ENCODE results near the gene C12orf75. TPM values are rescaled to one million over a fixed set of nuclear protein-coding genes. Genes with fewer than 3 reads are reported as not detected.
"Not testable (repeated sequence)": the region's sequence is repeated elsewhere in the genome, so short reads cannot be mapped to it uniquely, and the experiment has no call there.

C12orf75 gene
- total RNA-seq, 1 donor from 2014 or later, result 254 TPM

DNA sequence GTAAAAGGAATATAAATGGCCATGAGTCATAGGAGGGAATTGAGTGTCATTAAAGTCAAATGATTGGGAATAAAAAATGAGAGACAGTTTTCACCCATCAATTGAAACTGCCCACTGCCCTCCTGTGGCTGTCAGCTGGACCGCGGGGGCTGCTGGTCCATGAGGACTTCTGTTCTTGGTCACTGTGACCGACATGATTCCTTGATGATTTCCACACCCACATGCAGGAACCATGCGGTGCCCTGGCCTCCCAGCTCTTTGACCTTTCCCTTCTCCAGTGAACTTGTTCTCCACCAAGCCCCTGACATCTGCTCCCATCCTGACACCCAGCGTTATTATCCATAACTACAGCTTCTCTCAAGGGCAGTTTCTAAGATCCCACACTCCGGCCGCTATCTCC is 48.4 kb downstream of the C12orf75 start:
- no peak for DNase-seq (ENCODE audit: low spot score)

DNA sequence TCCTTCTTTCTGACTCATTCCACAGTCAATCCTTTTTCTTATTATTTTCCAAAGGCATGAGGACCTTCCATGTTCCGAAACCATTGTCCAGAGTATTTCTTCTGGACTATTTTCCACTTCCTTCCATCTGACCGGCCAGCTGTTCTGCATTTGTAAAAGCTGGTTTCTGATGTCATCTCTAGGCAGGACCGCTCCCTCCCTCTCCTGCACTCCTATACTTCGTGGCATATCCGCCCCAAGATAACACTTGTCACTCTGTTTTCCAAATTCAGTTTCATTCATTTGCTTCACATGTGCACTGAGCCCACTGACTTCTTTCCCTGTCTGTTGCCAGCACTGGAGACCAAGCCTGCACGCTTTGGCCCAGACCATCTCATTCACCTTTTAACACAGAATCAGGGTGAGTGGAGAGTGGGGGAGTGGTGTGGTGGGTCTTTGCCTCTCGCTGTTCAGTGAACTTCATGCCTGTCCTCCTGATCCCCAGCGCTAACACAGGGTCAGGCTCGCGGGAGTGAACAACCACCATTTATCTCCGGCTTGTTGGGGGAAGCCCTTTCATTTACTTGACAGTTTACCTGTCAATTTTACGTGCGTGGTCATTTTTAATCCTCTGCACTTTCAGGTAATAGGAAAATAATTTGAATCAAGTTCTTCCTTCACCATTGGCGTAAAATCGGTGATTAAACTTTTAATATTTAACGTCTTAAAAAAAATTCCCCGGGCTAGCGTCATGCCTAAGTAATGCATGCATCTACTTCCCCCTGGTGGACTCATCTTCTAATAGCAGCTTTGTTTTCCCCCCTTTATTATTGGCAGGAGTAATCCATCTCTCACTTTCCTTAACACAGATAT is 52.5 kb downstream of the C12orf75 start:
- peak; percentile 40 for DNase-seq (ENCODE audit: low spot score)

DNA sequence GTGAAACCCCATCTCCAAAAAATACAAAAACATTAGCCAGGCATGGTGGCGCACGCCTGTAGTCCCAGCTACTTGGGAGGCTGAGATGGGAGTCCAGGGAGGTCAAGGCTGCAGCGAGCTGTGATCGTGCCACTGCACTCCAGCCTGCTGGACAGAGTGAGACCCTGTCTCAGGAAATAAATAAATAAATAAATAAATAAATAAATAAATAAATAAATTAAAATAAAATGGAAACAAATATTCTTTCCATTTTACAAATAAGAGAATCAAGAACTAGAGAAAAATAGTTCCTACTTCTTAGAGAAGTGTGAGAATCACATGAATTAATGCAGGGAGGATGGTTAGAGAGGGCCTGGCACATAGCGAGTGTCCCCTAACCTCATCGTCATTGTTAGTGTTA is 53.7 kb downstream of the C12orf75 start:
- DNase-seq (ENCODE audit: low spot score), result no peak

DNA sequence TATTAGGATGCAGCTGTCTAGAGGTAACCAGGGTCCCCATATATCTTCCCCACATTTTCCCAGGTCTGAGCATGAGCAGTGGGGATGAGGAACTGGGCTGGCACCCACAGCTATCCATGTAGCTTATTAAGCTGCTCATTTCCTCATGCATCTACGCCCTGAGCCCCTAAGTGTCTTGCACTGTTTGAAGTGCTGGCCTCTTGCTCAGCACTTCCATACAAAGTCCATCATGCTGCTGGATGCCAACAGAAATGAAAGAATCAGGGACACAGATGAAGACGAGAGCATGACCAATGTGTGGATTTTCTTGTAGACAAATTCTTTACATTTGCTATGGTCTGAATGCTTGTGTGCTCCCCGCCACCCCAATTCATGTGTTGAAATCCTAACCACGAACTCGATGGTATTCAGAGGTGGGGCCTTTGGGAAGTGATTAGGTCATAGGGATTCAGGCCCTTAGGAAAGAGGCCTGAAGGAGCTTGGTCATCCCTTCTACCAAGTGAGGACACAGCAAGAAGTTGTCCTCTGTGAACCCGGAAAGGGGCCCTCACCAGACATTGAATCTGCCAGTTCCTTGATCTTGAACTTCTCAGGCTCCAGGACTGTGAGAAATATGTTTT is 54.5 kb downstream of the C12orf75 start:
- DNase-seq (ENCODE audit: low spot score), result no peak

DNA sequence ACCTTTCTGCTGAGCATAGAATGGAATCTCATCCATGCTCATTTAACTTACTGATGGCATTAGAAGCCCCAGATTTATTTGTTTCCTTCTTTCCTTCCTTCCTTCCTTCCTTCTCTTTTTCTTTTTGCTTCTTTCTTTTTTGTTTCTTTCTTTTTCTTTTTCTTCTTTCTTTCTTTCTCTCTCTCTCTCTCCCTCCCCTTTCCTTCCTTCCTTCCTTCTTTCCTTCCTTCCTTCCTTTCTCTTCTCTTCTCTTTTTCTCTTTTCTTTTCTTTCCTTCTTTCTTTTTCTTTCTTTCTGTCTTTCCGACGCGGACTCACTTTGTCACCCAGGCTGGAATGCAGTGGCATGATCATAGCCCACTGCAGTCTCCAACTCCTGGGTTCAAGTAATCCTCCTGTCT is 55.9 kb downstream of the C12orf75 start:
- no peak for DNase-seq (ENCODE audit: low spot score)

DNA sequence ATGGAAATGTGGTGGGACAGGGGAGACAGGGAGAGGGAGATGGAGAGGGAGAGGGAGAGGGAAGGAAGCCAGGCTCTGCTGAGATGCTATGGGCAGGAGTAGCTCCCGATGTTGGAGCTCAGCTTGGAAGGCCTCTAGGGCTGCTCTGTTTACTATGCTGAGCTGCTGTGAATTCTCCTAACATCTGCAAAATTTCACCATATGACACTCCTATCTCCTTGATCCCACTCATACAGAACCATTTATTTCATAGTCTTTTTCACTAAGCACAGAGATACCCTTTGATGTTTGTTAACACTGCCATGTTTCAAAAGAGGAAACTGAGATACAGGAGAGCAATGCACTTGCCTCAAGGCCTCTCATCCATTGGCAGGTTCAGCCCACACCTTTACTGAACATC is 60.7 kb downstream of the C12orf75 start:
- no peak for DNase-seq (ENCODE audit: low spot score)

DNA sequence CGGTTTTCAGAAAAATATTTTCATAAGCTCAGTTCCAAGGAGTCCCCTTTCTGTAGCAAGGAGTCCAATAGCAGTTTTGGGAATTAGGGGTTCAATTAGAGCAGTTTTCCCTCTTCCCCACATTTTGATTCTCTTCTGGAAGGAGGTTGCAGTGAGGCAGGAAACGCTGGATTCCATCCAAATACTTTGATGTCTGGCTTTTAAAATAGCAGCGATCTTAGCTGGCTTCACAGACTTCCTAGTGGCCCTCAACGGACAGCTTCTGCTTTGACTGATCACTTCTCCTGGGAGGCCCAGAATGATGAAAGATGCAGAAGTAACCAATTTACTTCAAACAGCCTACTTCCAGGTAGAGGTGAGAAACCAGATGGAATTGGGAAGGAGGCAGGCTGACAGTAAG is 63.1 kb downstream of the C12orf75 start:
- DNase-seq (ENCODE audit: low spot score), result no peak

DNA sequence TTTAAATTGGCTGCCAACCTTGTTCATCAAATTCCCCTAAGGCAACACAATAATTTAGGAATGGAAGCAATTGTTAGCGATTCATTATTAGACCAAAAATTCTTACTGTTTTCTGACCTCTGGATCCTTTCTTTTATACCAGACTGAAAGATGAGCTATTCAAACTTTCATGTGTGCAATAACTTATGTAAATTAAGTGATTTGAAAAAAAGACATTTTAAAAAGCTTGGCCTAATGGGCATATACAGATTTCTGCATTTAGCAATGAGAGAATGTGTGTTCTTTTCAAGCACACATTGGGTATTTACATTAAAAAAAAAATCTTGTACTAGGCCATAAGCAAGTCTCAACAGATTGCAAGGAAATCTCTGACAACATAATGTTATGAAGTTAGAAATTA is 65.5 kb downstream of the C12orf75 start:
- DNase-seq (ENCODE audit: low spot score), result no peak

DNA sequence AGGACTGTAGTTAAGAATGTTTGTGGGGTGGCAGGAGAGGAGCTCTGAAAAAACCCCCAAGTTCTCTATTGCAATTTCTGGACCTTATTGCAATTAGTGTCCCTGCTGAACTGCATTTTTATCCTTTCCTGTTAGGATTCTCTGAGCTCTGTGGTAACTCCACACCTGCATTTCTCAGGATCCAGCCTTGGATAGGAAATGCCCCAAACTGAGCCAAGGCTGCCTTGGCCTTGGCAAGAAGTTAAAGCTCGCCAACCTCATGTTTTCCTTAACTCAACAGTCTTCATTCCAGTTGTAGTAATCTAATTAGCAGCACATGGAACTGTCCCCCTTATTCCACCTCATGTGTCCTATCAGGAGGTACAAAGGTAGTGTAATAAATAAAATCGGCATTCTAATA is 66.5 kb downstream of the C12orf75 start:
- DNase-seq (ENCODE audit: low spot score), result no peak

DNA sequence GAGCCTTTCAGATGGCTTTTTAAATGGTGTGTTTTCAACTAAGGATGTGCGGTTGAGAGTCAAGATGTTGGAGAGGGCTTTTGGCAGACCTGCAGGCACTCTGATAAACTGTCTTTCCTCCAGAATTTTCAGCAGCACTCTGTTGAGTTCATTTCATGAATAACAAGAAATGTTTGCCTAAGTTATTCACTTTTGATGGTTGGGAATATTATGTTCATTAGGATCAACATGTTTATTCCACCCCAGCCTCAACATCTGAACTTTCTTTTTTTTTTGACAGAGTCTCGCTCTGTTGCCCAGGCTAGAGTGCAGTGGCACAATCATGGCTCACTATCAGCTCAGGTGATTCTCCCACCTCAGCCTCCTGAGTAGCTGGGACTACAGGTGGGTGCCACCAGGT is 68.4 kb downstream of the C12orf75 start:
- DNase-seq (ENCODE audit: low spot score), result no peak

DNA sequence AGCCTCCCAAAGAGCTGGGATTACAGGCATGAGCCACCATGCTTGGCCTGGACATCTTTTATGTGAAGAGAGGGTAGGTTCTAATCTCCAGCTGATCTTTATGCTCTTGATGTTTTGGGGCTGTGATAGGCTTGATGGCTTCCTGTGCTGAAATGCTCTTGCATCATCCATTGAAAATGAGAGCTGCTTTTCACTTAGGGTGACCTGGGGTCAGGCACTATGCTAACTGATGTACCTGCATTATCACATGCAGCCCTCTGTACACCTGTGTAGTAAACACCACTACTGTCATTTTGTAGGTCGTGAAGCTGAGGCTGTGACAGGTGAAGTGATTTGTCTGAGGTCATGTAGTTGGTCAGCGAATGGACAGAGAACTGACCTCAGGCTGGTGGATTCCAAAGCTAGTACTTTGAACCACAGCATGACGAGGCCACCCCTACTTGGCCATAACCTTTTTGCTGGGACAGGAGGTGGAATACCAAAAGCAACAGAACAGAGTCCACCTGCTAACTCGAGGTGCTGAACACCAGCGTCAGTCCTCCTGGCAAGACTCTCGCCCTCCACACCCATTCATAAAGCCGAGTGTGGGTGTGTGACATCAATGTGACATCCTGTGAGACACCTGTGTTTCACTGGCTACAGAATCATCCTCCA is 69.1 kb downstream of the C12orf75 start:
- DNase-seq (ENCODE audit: low spot score), result no peak

DNA sequence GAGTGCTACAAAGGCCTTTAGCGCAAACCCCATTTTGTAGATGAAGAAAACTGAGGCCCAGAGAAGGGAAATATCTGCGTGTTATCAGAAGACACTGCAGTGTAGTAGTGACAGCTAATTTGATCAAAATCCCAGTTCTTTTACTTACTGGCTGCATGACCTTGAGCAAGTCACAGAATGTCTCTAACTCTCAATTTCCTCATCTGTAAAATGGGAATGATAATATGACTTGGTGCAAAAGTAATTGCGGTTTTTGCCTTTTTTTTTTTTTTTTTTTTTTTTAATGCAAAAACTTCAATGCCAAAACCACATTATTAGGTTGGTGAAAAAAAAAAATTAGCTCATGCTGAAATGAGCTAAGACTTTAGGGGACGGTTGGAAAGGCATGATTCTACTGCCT is 69.7 kb downstream of the C12orf75 start:
- DNase-seq (ENCODE audit: low spot score), result no peak

DNA sequence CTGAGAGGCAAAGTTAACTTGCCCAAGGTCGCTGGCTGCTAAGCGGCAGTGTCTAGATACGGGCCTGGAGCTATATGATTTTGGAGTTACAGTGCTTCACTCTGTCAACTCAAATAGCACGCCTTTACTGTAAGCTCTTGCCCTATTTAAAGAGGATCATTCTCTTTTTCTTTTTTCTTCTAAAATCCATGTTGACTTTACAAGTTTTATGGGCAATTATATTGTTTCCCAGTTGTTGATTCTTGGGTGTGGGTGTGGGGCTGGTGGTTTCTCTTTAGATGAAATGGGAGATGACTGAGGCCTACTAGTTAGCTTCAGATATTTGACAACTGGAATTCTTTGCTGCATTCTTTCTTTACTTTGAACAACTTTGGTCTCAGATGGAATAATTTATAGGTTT is 70.7 kb downstream of the C12orf75 start:
- no peak for DNase-seq (ENCODE audit: low spot score)

DNA sequence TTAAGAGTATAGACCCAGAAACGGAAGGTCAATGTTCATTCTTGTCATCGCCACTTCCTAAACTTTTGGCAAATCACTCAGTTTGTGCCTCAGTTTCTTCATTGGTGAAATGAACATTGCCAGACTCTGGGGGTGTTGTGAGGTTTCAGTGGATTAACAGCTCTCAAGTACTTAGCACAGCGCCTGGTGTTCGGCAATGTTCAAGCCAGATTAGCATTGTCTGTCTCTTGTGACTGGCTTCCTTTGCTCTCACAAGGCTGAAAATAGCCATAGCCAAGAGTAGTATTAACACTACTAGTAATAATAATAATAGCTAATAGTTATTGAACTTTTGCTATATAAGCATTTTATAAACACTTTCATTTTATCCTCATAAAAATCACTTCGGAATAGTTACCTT is 71.9 kb downstream of the C12orf75 start:
- DNase-seq (ENCODE audit: low spot score), result no peak

DNA sequence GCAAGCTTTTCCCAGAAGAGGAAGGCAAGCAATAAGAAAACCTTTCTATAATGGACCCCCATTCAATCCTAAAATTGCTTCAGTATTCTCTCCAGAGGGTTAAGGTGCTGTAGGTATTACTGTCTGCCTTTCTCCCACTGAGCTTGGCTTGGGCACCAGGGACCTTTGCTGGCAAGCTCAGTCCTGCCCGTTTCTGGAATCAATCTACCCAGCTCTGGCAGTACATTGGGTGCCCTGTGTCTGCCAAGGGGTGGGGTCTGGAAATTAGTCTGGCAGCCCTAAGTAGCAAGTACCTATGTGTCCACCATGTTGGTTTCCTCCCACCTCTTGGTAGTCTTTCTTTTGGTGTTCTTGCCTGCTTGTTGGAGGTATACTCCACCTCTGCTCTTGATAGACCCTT is 72.6 kb downstream of the C12orf75 start:
- DNase-seq (ENCODE audit: low spot score), result no peak

DNA sequence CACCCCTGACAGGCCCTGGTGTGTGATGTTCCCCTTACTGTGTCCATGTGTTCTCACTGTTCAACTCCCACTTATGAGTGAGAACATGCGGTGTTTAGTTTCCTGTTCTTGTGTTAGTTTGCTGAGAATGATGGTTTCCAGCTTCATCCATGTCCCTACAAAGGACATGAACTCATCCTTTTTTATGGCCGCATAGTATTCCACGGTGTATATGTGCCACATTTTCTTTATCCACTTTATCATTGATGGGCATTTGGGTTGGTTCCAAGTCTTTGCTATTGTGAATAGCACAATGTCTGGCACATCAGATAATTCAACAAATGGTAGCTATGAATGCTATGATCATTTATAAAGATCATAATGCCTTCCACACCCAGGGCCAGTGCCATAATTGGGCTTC is 73.6 kb downstream of the C12orf75 start:
- not testable (repeated sequence) for DNase-seq (ENCODE audit: low spot score)

DNA sequence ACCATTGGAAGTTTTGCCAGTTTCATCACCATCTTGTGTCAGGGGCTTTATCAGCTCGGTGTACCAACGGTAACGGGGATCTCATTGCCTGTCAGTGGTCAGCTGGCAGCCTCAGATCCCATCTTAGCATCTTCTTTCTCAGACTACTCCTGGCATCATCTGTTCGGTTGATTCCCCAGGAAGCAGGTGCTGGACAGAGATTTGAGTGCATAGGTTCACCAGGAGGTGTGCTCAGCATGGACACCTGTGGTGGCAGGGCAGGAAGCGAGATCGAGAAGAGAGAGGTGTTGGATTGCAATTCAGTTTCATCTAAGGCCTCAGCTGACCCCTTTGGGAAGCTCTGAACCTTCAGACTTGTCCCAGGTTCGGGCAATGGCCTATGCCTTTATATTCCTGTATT is 76.0 kb downstream of the C12orf75 start:
- DNase-seq (ENCODE audit: low spot score), result no peak

DNA sequence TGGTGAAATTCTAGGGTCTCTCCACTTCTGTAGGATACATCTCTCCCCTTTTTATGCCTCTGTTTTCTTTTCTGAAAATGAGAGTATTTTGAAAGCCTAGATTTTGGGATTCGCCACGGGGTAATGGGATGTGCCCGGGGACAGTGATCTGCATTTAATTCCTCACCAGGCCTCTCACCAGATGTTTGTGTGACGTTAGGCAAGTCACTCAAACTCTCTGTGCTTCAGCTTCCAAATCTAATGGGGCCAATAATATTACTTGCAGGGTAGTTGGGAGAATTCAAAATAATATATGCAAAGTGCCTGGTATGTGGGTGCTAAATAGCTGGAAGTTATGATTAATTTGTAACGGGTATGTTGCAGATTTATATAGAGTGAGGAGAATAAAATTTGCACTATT is 78.8 kb downstream of the C12orf75 start:
- DNase-seq (ENCODE audit: low spot score), result no peak

DNA sequence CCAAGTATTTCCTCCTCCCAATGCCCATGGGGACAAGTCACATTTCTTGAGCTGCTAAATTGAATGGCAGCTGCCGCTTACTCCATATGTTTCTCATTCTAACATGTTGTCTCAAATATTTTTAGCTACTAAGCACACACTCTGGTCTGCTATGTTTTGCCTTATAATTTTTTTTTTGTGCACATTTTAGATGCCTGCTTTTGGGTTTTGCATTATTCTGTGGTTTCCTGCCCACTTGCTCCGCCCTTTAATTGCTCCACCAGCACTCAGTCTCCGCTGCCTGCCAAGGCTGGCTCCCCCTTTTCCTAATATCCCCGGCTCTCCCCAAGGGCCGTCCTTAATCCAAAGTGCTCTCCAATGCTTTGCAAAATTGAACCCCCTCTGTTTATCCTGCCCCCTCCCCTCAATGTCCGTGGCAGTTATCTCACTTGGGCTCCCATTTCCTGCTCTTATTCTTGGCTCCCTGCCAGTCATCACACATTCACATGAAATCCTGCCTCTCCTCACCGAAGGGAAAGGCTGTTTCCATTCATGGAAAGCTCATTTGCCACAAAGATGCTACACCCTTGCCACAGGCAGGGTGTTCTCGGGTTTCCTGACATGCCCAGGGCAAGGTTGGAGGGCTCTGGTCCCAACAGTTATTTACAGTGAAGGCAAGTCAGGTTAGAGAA is 79.4 kb downstream of the C12orf75 start:
- peak; percentile 19 for DNase-seq (ENCODE audit: low spot score)

DNA sequence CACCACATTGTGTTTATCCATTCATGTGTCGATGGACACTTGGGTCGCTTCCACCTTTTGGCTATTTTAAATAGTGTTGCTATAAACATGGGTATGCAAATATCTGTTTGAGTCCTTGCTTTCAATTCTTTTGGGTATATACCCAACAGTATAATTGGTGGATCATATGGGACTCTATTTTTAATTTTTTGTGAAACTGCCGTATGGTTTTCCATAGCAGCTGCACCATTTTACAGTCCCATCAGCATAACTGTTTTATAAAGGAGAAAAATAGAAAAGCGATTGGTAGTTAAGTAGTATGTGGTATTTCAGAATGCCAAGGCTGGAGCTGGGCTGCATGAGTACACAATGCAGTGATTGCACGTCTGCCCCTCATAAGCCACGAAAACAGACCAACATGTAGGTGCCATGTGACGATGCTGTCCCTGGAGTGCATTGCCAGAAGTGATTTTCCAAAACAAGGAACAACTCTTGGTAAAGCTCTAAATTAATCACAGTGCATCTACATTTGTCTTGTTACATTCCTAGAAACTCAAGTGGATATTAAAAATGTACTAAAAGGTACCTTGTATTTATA is 83.5 kb downstream of the C12orf75 start:
- DNase-seq (ENCODE audit: low spot score), result no peak

DNA sequence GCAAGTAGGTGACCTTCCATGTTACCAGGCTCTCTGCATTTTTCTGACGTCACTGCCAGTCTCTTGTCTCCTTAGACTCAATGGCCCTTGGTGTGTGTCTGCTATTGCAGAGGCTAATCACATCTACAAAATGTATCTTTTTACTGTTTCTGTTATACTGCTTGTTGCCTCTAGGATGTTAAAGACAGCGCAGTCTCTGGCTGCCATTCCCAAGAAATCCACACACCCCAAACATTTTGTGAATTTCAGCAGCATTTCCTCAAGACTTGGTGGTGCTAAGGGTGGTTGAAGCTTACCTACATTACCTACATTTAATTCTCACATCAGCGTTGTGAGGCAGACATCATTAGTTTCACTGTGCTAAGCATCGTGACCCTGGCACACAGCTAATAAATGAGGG is 87.2 kb downstream of the C12orf75 start:
- DNase-seq (ENCODE audit: low spot score), result no peak

DNA sequence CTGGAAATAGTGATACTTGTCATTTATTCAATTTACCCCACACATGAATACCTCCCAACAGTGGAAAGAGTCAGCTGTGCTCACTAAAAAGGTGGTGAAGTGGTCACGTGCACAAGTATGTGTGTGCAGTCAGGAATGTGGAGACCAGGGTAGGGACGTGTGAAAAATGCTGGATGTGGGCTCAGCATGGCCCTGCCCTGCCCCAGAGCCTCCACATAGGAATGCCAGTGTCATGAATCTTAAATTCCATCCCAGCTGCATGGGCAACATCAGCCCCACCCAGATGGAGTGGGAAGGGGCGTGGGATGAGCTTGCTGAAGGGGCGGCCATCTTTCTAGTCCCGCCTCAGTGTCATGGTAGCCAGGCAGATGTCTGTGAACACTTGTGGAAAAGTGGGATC is 87.7 kb downstream of the C12orf75 start:
- DNase-seq (ENCODE audit: low spot score), result no peak

All from mucosa of gallbladder (tissue), 1 donor.